Ishikawa (cell line): ENCODE data around the gene KRTAP21-3.

Source experiments
- CEBPB ChIP-seq: IDR thresholded peaks from 2 replicates; pipeline ENCODE4 v1.6.1; 2012
- CREB1 ChIP-seq: IDR thresholded peaks from 2 replicates; pipeline ENCODE4 v1.6.1; 2012; ENCODE audit warnings: low read depth
- EGR1 ChIP-seq: IDR thresholded peaks from 2 replicates; pipeline ENCODE4 v1.6.1; 2012
- EP300 ChIP-seq: IDR thresholded peaks from 2 replicates; pipeline ENCODE4 v1.6.1; 2012; ENCODE audit warnings: borderline replicate concordance
- FOXM1 ChIP-seq: IDR thresholded peaks from 2 replicates; pipeline ENCODE4 v1.6.1; 2012; ENCODE audit warnings: low read depth, borderline replicate concordance
- NFIC ChIP-seq: IDR thresholded peaks from 2 replicates; pipeline ENCODE4 v1.6.1; 2012
- RAD21 ChIP-seq: IDR thresholded peaks from 2 replicates; pipeline ENCODE4 v1.6.1; 2012; ENCODE audit warnings: low read depth
- TAF1 ChIP-seq: IDR thresholded peaks from 2 replicates; pipeline ENCODE4 v1.6.1; 2012; ENCODE audit warnings: low read depth, mild to moderate bottlenecking
- TCF12 ChIP-seq: IDR thresholded peaks from 2 replicates; pipeline ENCODE4 v1.6.1; 2012; ENCODE audit warnings: low read depth
- TEAD4 ChIP-seq: IDR thresholded peaks from 2 replicates; pipeline ENCODE4 v1.6.1; 2012
- YY1 ChIP-seq: IDR thresholded peaks from 2 replicates; pipeline ENCODE4 v1.6.1; 2012; ENCODE audit warnings: low read depth
- ZBTB7A ChIP-seq: IDR thresholded peaks from 2 replicates; pipeline ENCODE4 v1.6.1; 2012; ENCODE audit warnings: low read depth
- TF ChIP-seq, protein P1 (sequence below): IDR thresholded peaks from 2 replicates; pipeline ENCODE4 v1.6.1; 2012; ENCODE audit warnings: low read depth, mild to moderate bottlenecking
- TF ChIP-seq, protein P2 (sequence below): IDR thresholded peaks from 2 replicates; pipeline ENCODE4 v1.6.1; 2012
- TF ChIP-seq, protein P3 (sequence below): IDR thresholded peaks from 2 replicates; pipeline ENCODE4 v1.6.1; 2012

Gene KRTAP21-3

DNA sequence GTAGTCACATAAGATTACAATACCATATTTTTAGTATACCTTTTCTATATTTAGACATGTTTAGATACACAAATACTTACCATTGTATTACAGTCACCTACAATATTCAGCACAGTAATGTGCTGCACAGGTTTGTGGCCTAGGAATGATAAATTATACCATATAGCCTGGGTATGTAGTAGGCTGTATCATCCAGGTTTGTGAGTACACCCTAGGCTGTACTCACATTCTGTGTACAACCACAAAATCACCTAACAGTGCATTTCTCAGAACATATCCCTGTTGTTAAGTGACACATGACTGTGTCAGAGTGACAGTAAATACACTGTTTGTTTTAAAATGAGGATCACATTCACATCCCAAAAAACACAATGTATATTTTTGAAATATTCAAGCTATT is 11.2 kb downstream of the KRTAP21-3 start:
- no peak for TF ChIP-seq NFIC
- TF ChIP-seq RAD21, result no peak
- TF ChIP-seq, protein P1, sequence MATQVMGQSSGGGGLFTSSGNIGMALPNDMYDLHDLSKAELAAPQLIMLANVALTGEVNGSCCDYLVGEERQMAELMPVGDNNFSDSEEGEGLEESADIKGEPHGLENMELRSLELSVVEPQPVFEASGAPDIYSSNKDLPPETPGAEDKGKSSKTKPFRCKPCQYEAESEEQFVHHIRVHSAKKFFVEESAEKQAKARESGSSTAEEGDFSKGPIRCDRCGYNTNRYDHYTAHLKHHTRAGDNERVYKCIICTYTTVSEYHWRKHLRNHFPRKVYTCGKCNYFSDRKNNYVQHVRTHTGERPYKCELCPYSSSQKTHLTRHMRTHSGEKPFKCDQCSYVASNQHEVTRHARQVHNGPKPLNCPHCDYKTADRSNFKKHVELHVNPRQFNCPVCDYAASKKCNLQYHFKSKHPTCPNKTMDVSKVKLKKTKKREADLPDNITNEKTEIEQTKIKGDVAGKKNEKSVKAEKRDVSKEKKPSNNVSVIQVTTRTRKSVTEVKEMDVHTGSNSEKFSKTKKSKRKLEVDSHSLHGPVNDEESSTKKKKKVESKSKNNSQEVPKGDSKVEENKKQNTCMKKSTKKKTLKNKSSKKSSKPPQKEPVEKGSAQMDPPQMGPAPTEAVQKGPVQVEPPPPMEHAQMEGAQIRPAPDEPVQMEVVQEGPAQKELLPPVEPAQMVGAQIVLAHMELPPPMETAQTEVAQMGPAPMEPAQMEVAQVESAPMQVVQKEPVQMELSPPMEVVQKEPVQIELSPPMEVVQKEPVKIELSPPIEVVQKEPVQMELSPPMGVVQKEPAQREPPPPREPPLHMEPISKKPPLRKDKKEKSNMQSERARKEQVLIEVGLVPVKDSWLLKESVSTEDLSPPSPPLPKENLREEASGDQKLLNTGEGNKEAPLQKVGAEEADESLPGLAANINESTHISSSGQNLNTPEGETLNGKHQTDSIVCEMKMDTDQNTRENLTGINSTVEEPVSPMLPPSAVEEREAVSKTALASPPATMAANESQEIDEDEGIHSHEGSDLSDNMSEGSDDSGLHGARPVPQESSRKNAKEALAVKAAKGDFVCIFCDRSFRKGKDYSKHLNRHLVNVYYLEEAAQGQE, result no peak
- TF ChIP-seq ZBTB7A, result no peak
- TF ChIP-seq YY1, result no peak

DNA sequence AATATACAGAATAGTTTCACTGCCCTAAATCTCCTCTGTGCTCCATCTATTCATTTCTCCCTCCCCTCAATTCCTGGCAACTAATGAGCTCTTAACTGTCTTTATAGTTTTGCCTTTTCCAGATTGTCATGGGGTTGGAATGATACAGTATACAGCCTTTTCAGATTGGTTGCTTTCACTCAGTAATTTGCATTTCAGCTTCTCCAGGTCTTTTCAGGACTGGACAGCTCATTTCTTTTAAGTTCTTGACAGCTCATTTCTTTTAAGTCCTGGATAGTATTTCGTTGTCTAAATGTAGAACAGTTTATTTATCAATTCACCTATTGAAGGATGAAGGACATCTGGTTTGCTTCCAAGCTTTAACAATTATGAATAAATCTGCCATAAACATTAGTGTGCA is 22.6 kb downstream of the KRTAP21-3 start:
- TF ChIP-seq, protein P1, result peak; percentile 68
- TF ChIP-seq EGR1, result no peak

DNA sequence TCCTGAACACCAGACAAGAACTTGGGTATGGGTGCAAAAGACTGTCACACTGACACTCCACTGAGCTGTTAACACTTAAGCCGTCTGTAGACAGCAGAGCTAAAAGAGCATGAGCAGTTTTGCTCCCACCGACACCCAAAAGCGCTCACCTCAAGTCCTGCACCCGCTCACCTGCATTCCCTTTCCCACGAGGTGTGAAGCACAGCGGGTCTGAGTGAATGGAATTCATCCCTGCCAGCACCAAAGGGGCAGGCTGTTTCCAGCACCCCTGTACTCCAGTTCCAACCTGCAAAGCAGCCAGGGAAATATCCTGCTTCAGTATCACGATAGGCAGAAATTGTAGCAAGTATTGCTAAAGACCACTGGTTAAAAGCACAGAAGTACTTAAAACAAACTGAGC is 28.8 kb downstream of the KRTAP21-3 start:
- no peak for TF ChIP-seq EGR1
- no peak for TF ChIP-seq RAD21
- TF ChIP-seq, protein P2, sequence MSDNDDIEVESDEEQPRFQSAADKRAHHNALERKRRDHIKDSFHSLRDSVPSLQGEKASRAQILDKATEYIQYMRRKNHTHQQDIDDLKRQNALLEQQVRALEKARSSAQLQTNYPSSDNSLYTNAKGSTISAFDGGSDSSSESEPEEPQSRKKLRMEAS, result no peak

DNA sequence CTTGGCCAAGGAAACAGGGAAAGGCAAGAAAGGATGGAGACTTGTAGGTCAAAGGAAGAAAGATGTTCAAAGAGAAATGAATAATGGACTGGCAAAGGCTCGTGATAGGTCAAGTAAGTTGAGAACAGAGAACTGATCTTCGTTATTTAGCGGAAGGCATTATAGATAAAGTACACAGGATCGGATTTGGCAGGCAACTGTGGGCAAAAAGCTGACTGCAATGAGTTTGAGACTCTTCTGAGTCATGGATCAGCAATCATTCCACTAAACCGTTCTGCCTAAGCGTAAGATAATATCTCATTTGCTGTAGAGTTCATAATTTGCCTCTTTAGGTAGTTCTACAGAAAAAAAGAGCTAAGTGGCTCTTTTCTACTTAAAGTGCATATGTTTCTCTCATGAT is 34.1 kb downstream of the KRTAP21-3 start:
- TF ChIP-seq, protein P3, sequence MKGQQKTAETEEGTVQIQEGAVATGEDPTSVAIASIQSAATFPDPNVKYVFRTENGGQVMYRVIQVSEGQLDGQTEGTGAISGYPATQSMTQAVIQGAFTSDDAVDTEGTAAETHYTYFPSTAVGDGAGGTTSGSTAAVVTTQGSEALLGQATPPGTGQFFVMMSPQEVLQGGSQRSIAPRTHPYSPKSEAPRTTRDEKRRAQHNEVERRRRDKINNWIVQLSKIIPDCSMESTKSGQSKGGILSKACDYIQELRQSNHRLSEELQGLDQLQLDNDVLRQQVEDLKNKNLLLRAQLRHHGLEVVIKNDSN, result no peak
- TF ChIP-seq EP300 (no peak), TCF12 (no peak), FOXM1 (no peak), TAF1 (no peak), ZBTB7A (no peak), NFIC (no peak), YY1 (no peak), EGR1 (no peak), RAD21 (no peak), CEBPB (no peak), CREB1 (no peak), TEAD4 (no peak)
- TF ChIP-seq, protein P1, result no peak
- TF ChIP-seq, protein P2, result no peak

DNA sequence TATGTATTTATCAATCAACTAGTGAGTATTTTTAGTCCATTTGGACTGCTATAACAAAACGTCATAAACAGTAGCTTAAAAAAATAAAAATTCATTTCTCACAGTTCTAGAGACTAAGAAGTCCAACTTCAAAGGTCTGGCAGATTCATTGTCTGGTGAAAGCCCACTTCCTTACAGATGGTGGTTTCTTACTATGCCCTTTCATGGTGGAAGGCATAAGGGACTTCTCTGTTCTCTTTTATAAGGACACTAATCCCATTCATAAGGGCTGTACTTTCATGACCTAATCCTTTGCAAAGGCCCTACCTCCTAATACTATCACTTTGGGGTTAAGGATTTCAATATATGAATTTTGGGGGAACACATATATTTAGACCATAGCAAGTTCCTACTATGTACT is 38.0 kb downstream of the KRTAP21-3 start:
- TF ChIP-seq CEBPB (no peak), TEAD4 (no peak), YY1 (no peak), TCF12 (no peak), CREB1 (no peak), TAF1 (no peak), EGR1 (no peak), NFIC (no peak), RAD21 (no peak), ZBTB7A (no peak), FOXM1 (no peak), EP300 (no peak)
- TF ChIP-seq, protein P3, result no peak
- TF ChIP-seq, protein P2, result no peak
- TF ChIP-seq, protein P1, result no peak
